ENCODE data around the gene RBM18.

RBM18 gene

DNA sequence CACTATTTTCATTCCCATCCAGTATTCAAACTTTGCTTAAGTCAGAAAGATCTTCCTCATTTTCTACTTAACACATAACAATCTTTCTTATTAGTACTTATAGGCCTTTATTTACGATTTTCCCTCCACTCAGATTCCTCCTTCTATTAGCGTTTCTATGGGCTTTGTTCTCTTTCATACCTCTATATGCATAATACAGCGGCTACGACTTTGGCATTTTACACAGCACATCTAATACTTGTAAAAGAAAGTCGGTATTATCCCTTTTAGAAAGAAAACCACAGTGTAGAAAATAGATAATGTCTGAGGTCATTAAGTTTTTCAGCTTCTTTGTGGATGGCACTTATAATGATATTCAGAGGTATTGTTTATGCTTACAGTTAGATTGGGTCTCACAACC, 8.4 kb downstream of the RBM18 start:
- DNase-seq: no peak

DNA sequence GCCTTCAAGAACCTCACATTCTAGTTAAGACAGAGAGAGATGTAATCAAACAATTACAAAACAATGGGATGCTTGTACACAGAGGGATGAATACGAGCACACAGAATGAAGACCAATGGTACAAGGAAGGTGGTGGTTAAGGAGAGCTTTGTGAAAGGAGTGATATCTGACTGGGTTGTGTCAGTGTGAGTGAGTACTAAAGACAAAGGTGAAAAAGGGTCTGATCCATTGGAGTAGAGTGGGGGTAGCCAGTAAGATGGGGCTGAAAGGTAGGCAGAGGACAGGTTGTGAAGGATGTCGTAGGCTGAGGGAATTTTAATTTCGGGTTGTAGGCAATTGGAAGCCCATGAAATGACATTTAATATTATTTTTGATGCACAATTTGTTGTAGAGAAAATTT, 9.9 kb downstream of the RBM18 start:
- DNase-seq: no peak

DNA sequence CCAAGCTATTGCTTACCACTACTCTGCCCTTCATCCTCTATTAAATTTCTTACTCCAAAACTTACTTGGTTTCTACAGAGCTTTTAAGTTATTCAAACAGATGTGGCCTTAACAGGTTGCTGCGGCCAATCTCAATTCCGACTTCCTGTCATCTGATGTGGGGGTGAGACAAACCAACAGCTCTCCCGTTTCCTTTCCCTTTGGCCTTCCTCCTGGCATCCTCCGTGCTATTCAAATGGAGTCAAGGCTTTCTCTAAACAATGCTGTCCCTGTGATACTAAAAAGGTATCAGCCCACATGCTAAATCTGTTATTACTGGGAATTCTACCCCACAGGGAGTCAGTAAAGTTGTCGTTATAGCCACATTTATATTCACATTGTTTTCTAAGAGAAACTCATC, 11.8 kb downstream of the RBM18 start:
- DNase-seq: no peak

DNA sequence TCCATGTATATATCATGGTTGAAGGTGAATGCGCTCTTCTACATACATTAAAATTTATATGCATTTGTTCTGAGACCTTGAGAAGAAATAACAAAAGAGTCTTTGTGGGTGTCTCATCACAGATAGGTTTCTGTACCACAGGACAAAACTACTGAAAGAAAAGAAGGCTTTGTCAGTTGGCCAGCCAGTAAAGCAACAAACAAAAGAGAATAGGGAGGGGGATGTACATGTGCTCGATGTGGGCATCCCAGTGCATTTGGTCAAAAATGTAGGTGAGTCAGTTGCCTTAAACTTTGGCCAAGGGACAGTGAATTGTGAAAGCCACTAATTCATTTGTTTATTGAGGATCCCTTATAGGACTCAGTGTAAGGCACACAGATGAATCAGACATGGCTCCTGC, 13.3 kb downstream of the RBM18 start:
- no peak for DNase-seq

DNA sequence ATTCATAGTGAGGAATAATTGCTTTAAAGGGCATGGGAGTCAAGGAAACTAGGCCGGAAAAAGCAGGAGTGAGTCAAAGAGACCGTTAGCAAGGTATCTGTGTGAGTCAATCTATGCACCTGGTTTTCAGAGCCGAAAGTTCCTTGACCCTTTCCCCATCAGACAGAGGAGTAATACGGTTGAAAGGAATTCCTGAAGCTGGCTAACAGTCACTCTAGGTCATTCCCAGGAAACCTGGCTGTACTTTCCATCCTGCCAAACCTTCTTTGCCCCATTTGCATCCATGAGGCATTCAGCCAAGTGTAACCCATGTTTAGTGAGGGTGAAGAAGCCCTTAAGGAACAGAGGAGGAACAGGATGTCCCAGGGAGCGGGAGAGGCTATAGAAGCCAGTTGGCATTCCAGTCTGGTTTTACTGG, 16.2 kb downstream of the RBM18 start:
- no peak for DNase-seq

DNA sequence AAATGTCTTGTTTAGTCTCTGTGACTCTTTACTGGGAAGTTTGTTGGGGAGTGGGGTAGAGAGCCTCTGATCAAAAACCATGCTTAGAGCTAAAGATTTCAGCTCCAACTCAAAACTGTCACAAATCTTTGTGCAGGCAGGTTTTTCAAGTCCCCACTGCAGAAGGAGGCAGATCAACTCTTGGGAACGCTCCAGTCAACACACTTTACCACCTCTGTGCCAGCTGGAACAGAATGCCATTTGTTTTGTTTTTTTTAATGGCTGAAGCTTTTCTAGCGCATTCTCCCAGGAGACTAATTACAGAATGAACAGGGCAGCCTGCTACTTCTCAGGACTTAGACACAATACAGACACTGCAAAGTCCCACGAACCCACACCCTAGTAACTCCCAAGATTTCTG, 18.0 kb downstream of the RBM18 start:
- DNase-seq: no peak

DNA sequence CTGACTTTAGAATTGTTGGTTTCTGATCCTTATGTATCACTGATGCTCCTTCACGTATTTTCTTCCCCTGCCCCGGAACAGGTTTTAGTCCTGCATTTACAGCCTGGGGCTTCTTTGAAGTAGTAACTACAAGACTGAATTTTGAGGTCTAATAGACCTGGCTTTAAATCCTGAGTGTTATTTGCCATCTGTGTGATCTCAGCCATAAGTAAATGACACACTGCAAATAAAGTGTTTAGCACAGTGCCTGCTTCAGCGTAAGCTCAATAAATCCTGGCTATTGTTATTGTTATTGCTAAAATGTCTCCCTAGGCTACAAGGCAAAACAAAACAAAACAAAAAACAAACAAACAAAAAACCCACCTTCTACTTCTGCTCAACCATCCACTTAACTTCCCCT, 20.3 kb downstream of the RBM18 start:
- DNase-seq: no peak

DNA sequence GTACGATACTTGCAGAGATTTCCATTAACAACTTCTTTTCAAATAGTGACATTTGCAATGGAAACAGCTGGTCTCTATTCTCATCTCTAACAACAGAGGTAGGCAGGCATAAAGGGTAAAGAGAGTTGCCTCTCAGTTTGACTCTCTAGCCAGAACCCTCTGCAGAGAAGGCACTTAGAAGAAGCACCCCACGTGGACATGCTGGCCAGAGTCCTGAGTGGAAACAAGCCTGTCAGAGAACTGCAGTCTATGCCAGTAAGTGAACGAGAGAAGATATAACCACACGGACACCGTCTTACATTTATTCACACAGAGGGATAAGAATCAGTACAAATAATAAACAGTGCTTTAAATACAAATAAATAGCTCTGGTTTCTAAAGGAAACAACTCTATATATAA, 24.9 kb downstream of the RBM18 start:
- no peak for DNase-seq

DNA sequence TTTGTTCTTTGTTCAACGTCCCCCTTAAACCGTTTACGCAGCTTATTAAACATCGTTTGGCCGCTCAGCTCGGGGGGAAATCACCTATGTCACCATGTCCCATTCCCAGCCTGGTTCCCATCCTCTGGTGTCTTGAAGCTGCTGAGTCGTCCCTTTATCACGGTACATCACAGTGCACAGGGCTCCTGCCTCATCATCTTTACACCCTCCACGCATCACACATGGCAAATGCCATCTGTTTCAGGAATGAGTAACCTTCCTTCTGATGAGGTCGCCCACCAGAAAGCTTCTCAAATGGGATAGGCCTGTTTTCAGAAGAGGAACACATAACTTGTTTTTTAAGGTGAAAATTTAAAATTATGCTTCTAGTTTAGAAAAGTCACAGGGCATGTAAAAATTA, 28.0 kb downstream of the RBM18 start:
- DNase-seq: no peak

DNA sequence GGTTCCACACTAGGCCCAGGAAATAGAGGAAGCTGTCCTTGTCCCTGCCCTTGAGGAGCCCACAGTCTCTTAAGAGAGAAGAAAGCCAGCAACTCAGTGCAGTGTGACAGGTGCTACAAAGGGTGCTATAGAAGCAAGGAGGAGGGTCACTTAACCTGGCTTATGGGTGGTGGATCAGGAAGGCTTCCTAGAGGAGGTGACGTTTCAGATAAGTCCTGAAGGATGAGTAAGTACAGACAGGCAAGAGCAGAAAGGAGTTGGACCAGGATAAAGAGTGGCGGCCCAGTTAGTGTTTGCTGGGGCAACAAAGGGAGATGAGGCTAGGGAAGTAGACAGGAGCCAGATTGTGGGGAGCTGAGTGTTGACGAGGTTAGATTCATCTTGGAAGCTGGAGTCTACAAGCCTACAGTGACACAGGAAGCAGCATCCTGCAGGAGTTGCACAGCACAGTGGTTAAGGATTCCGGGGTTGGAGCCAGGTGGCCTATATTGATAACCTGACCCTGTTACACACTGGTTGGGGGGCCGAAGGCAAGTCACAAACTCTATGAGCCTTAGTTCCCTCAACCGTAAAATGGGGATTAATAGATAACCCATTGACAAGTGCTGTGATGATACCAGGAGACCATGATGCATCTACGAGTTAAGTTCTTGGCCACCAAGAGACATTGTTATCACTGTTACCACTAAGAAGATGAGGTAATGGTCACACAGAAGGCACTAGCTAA, 30.5 kb downstream of the RBM18 start:
- DNase-seq: no peak

DNA sequence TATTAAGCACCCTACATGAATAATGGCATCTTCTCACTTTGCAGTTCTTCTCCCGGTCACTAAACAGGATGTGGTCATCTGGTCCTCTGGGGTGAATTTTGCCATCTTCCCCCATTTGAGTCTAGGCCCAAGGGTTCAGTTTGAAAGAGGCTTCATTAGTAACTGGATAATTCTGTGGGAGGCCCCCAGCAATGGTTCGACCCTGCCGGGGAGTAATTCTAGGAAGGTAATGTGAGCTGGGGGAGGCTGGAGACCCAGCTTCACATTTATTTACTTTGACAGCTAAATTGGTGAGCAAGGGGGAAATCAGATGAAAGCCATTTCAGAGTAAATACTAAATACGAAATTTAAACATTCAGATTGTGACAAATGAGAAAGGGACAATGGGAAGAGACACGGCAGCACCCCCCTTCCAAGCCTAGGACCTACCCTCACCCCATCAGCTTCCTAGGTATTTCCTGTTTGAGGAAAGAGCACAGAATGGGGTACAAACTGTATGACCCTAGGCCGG, 31.8 kb downstream of the RBM18 start:
- no peak for DNase-seq

DNA sequence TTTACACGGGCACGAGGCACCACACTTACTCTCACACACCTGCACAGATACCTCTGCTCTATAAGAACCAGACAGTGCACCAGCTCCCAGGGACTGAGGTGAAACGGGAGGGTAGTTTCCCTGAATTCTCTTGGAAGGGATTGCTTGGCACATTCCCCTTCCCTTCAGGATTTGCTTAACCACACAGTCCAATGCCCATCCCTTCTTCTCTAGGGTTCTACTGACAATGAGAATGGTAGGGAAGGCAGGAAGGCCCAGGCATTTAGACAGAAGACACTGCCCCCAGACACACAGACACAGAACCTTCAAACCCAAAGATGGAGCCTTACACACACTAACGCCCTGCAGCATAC, 35.2 kb downstream of the RBM18 start:
- no peak for DNase-seq

DNA sequence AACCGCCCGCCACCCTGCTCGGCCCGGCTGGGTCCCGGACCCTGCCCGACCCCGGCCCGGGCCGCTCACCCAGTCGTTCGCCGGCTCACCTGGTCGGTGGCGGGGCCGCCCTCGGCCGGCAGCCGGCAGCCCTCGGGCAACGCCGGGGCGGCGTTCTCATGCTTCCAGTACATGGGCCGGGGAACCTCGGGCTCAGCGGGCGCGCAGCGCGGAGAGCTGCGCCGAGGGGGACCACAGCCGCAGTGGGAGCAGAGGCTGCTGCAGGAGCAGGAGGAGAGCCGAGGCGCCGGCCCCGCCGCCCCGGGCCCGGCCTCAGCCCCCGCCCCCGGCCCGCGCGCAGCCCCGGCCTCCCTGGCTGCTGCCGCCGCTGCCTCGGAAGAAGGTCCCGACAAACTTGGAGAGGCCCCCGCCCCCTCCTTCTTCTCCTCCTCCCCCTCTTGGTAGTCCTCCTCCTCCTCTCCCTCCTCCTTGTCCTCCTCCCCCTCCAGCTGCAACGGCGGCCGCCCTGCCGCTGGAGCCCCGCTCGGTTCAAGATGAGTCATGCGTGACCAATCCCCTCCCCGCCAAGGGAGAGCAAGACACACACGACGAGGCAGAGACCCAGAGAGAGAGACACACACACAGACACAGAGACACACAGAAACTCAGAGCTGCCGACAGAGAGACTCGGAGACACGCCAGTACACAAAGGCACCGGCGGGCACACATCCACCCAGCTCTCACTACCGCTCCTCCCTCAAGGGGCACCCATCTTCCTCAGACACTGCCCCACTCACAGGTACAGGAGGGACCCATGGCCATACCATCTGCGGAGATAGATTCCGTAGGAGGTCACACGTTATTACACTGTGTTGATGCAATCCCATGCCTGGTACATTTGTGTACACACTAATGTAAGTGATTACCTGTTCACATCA, 35.8 kb downstream of the RBM18 start, which contains the start of gene LHX6:
TSS of gene LHX6 (minus strand) at position 390 of the 917 bp plus-strand sequence. CDS start at position 173, 217 bp downstream.
- no peak for DNase-seq

DNA sequence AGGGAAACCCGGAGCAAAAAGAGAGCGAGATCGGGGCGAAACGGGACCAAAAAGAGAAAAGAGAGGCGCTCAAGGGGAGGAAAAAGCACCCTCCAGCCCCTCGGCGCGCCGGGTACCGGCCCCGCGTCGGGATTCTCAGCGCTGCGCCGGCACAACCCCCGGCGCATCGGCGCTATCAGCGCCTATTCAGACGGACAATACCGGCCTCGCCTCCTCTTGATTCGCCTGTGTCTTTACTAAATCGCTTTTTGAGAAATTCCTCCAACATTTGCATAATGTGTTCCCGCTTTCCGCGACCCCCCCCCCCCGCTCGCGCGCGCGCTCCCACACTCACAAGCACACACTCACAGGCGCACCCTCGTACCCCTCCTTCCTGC, 36.5 kb downstream of the RBM18 start:
- DNase-seq: no peak

DNA sequence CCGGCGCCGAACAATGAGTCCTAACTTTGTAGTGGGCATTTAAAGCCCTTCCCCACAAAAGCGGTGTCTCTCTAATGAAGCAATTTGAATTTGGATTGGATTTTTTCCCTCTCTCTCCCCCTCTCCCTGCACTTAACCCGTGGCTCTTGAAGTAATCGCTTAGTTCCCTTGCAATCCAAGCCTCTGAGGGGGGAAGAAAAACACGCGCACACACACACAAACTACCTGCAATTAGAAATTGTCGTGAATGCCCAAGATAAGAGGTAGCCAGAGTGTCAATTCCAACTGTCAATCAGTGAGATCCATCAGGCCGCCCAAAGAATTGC, 37.1 kb downstream of the RBM18 start:
- DNase-seq: no peak

DNA sequence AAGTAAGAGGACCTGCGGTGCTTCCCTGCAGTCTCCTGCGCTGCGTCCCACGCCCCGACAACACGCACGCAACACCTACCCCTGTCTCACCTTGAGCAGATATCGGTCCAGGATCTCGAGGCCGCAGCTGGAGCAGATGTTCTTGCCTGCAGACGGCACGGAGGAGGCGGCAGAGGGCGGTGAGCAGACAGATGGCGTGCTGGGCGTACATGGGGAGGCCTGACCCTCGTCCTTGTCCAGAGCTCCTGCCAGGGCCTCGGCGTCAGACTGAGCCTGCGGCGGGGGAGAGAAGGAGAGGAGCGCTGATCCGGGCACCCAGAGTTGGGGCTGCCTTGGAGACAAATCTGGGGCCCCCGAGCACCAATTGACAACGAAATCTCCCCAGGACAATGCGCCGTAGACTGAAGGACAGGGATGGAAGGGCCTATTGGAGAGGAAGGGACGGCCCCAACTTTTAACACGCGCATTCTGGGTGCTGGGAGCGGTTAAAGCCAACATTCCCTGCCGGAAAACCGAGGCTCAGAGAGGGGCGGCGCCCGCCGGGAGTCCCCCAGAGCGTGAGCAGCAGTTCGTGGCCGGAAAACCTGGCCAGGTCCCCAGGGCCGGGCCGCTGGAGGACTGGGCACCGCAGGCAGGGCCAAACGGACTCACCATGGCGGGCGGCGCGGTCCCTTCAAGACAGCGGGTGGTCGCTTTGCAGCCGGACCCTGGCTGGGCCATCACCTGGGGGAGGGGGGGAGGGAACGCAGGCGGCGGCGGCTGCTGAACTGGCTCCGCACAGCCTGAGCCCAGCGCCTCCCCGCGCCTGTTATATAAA, 37.7 kb downstream of the RBM18 start:
- DNase-seq: no peak

DNA sequence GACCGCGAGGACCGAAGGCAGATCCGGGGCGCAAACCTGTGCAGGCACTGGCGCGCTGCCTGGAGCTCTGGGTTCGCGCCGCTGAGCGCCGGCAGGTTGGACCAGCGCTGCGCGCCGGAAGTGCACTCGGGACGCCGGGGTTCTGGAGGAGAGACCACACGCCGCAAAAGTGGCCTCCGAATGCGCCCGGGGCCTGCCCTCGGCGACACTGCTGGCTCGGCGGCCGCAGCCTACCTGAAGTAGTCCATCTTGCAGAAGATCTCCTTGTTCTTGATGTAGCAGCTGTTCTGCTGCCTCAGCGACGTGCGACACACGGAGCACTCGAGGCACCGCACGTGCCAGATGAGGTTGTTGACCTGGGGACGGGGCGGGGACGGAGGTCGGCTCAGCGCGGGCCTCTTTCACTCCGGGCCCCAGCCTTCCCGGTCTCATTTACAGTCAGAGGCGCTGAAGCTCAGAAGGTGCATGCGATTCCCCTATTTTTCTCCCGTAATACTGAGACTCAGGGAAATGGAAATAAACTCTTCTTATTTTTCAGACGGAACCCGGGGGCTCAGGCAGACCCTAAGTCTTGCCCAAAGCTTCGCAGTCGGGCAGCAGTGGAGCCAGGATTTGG, 38.4 kb downstream of the RBM18 start:
- DNase-seq: no peak

DNA sequence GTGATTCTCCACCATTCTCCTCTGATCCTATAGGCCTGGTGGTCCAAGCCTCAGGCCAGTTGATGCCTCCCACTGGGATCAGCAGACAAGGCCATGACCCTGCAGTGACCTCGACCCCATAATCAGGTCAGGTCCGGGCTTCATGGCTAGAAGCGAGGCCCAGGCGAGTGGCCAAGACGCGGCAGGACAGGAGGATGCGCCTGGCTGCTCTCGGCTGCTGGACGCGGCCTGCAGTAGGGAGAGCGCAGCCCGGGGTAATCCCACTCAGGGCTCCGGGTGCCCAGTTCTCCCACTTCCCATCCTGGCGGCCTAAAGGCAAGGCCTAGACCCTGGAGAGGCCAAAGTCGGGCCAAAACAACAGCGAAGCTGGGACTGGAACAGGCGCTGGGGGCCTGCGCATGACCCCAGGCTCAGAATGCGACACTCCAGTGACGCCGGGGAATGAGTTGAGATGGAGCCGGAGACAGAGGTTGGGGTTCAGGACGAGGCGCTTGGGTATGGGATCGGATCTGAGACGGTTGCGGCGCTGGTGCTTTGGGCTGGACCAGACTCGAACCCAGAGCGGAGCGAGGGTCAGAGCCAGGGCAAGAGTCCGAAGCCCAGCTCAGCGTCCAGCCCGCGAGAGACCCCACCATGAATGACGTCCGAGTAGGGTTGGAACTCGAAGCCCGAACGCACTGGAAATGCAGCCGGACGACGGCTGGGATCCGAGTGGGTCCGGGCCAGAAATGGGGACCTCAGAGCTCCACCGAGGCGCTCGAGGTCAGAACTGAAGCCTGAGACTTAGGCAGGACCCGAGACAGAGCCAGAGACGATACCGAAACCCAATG, 39.1 kb downstream of the RBM18 start:
- no peak for DNase-seq

DNA sequence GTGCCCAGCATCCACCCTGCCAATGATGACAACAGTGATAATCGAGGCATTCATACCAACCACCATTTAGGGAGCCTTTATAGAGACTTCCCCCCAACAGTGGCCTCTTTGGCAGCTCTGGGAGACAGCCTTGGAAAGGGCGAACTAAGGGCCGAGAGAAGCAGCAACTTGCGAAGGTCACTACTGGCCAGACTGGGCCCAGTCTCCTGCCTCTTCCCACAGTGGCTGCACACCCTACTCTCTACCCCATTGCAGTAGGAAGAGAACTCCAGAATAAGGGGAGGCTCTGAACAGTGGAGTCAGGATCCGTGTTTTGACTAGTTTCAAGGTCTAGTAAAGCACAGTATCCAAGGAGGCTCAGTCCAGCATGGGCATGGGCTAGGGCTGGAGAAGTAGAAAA, 41.2 kb downstream of the RBM18 start:
- no peak for DNase-seq

DNA sequence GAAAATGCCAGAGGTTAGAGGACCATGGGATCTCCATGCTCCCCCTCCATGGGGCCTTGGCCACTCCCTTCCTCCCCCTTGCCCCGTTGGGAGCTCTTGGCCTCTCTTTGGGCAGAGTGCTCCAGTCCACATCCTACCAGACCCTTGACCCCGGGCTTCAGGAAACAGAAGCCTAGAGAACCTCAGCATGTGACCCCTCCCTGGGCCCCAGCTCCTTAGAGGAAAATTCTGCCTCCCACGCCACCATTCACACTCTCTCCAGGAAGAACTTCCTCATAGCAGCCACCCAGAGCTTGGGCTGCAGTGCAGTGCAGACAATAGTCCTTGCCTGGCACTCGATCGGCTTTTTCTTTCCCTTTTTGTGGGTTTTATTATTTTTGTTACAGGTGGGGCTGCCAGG, 41.8 kb downstream of the RBM18 start:
- DNase-seq: no peak

DNA sequence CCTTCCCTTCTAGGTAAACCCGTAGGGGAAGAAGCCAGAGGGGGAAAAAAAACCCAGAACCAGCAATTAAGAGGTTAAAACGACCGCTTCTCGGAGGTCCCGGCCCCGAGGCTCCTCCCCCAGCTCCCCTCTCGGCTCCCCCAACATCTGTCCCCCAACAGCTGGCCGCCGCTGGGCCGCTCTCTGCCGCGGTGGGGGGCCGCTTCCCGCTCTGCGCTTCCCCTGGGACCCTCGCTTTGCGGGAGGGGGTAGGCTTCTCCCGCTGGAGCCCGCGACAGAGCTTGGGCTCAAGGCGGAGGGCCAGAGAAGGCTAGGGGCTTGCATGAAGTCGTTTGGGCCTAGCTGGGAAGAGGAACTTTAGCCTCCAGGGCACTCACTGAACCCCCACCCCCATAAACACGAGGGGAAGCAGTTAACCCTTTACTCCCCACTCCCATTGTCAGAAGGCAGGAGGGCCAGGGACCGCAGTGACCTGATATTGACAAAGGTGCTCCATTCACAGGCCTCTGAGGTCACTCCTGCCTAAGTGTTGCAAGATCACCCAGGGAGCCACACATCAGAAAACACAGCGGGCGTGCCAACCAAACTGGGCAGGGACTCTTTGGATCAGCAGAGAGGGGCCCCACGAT, 43.3 kb downstream of the RBM18 start:
- DNase-seq: no peak

Measured in NCI-H1417 treated with DMSO at 0.1 percent for 48 hours (cell line).